ENCODE measurements around the gene ZBTB4. TPM values are rescaled to one million over a fixed set of nuclear protein-coding genes. Genes with fewer than 3 reads are reported as not detected.

Gene ZBTB4
- total RNA-seq, 4 donors from 2014 or later = 60.5 to 64.1 (median 63.0) TPM

DNA sequence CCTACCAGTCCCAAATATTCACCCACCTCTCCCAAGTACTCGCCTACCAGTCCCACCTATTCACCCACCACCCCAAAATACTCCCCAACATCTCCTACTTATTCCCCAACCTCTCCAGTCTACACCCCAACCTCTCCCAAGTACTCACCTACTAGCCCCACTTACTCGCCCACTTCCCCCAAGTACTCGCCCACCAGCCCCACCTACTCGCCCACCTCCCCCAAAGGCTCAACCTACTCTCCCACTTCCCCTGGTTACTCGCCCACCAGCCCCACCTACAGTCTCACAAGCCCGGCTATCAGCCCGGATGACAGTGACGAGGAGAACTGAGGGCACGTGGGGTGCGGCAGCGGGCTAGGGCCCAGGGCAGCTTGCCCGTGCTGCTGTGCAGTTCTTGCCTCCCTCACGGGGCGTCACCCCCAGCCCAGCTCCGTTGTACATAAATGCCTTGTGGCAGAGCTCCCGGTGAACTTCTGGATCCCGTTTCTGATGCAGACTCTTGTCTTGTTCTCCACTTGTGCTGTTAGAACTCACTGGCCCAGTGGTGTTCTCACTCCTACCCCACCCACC, 34.5 kb upstream of the ZBTB4 start:
- no peaks in the 10 kb centered on the region for H3K9me3 ChIP-seq
- H3K4me3 ChIP-seq = no peak overlapping the region
- DNase-seq (ENCODE audit: low spot score in 2 of 2) = no peak
- WGBS, 2 donors = 68% methylated on average over 17 of the region's 17 CpGs
- H3K4me1 ChIP-seq = peaks cover 0 to 13% (median 0%) of the 10 kb centered on the region in 4 donors
- H3K27me3 ChIP-seq = no peaks in the 10 kb centered on the region
- H3K27ac ChIP-seq = no peak overlapping the region
- TF ChIP-seq POLR2A (IDR thresholded peaks at IDR 0.05) = no peak
- no peak for TF ChIP-seq EP300 (IDR thresholded peaks at IDR 0.05)
- no peak for TF ChIP-seq CTCF (IDR thresholded peaks at IDR 0.05)
- peaks cover 3 to 57% (median 23%) of the 10 kb centered on the region in 3 donors for H3K36me3 ChIP-seq

DNA sequence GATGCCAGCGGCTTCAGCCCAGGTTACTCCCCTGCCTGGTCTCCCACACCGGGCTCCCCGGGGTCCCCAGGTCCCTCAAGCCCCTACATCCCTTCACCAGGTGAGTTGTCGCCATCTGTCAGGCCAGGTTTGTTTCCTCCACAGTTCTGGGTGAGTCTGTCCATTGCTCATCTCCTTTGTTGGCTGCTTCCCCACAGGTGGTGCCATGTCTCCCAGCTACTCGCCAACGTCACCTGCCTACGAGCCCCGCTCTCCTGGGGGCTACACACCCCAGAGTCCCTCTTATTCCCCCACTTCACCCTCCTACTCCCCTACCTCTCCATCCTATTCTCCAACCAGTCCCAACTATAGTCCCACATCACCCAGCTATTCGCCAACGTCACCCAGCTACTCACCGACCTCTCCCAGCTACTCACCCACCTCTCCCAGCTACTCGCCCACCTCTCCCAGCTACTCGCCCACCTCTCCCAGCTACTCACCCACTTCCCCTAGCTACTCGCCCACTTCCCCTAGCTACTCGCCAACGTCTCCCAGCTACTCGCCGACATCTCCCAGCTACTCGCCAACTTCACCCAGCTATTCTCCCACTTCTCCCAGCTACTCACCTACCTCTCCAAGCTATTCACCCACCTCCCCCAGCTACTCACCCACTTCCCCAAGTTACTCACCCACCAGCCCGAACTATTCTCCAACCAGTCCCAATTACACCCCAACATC, 33.6 kb upstream of the ZBTB4 start:
- peaks cover 0 to 13% (median 0%) of the 10 kb centered on the region in 4 donors for H3K4me1 ChIP-seq
- H3K9me3 ChIP-seq = no peaks in the 10 kb centered on the region
- no peak for DNase-seq (ENCODE audit: low spot score in 2 of 2)
- H3K4me3 ChIP-seq = no peak overlapping the region
- TF ChIP-seq POLR2A (IDR thresholded peaks at IDR 0.05) (no peak), EP300 (IDR thresholded peaks at IDR 0.05) (no peak), CTCF (IDR thresholded peaks at IDR 0.05) (no peak)
- WGBS, 2 donors = 85 to 89% methylated on average over 20 of the region's 20 CpGs
- H3K27me3 ChIP-seq = no peaks in the 10 kb centered on the region
- peaks cover 3 to 66% (median 27%) of the 10 kb centered on the region in 3 donors for H3K36me3 ChIP-seq
- H3K27ac ChIP-seq = no peak overlapping the region

GRCh38 chr17:7512105-7512504, 32.7 kb upstream of the ZBTB4 start:
- Histone ChIP-seq H3K9me3 (no peaks in the 10 kb centered on the region), H3K27ac (no peak overlapping the region), H3K4me1 (peaks cover 0 to 13% (median 0%) of the 10 kb centered on the region in 4 donors), H3K27me3 (no peaks in the 10 kb centered on the region), H3K4me3 (no peak overlapping the region), H3K36me3 (peaks cover 3 to 75% (median 27%) of the 10 kb centered on the region in 3 donors)
- TF ChIP-seq POLR2A (IDR thresholded peaks at IDR 0.05) (no peak), EP300 (IDR thresholded peaks at IDR 0.05) (no peak)
- WGBS, 2 donors = 86 to 89% methylated on average over 11 to 15 of the region's 15 CpGs
- no peak for DNase-seq (ENCODE audit: low spot score in 2 of 2)

- WGBS, 2 donors = 80 to 83% methylated on average over 10 of the region's 10 CpGs
- Histone ChIP-seq H3K4me3 (no peak overlapping the region), H3K27ac (no peak overlapping the region), H3K27me3 (no peaks in the 10 kb centered on the region), H3K36me3 (peaks cover 3 to 85% (median 27%) of the 10 kb centered on the region in 3 donors), H3K4me1 (peaks cover 0 to 13% (median 0%) of the 10 kb centered on the region in 4 donors), H3K9me3 (no peaks in the 10 kb centered on the region)
- TF ChIP-seq CTCF (IDR thresholded peaks at IDR 0.05) (no peak), POLR2A (IDR thresholded peaks at IDR 0.05) (no peak), EP300 (IDR thresholded peaks at IDR 0.05) (no peak)
- no peak for DNase-seq (ENCODE audit: low spot score in 2 of 2)
Measured at GRCh38 chr17:7511108-7511507, 31.7 kb upstream of the ZBTB4 start.

- H3K27ac ChIP-seq = no peak overlapping the region
- 87 to 89% methylated on average over 5 of the region's 5 CpGs for WGBS, 2 donors
- peaks cover 0 to 6% (median 0%) of the 10 kb centered on the region in 4 donors for H3K4me1 ChIP-seq
- TF ChIP-seq CTCF (IDR thresholded peaks at IDR 0.05) (no peak), EP300 (IDR thresholded peaks at IDR 0.05) (no peak), POLR2A (IDR thresholded peaks at IDR 0.05) (no peak)
- peaks cover 5 to 97% (median 27%) of the 10 kb centered on the region in 3 donors for H3K36me3 ChIP-seq
- no peak overlapping the region for H3K4me3 ChIP-seq
- no peak for DNase-seq (ENCODE audit: low spot score in 2 of 2)
- H3K9me3 ChIP-seq = no peaks in the 10 kb centered on the region
- H3K27me3 ChIP-seq = no peaks in the 10 kb centered on the region
Measured at GRCh38 chr17:7509937-7510336, 30.5 kb upstream of the ZBTB4 start.

Data from tibial nerve (tissue), 4 donors.